ENCODE results near the gene DLK1.

DNA sequence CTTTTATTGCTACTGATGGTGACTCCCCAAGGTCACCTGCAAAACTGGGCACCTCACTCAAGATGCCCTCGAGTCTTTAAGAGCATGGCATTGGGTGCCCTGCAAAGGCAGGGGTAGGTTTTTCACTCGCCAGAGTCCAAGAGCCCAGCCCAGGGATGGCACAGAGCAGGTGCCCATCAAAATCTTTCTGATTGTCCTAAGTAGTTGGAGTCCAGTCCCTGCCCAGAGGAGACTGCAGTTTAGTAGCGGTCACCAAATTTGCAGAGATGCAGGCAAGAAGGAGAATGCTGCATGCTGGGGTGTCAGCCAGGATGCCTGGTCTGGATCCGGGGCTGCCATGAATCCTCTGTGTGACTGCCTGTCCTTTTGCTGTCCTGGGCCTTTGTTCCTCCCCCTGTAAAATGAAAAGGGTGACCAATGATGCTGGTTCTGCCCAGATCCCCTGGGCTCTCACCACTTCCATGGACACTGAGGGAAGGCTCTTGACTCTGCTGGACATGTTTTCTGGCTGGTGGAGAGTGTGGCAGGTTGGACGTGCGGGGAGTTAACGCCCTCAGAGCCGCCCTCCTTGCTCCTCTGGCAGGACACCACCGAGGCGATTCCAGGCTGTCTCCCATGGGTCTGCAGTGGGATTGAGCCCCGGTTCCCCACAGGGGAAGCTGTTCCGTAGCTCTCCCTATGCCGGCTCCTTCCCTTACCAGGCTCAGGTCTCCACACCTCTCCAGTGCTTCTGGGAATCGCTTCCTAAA lies 41.3 kb downstream of the DLK1 start:
- TF ChIP-seq, protein P1, sequence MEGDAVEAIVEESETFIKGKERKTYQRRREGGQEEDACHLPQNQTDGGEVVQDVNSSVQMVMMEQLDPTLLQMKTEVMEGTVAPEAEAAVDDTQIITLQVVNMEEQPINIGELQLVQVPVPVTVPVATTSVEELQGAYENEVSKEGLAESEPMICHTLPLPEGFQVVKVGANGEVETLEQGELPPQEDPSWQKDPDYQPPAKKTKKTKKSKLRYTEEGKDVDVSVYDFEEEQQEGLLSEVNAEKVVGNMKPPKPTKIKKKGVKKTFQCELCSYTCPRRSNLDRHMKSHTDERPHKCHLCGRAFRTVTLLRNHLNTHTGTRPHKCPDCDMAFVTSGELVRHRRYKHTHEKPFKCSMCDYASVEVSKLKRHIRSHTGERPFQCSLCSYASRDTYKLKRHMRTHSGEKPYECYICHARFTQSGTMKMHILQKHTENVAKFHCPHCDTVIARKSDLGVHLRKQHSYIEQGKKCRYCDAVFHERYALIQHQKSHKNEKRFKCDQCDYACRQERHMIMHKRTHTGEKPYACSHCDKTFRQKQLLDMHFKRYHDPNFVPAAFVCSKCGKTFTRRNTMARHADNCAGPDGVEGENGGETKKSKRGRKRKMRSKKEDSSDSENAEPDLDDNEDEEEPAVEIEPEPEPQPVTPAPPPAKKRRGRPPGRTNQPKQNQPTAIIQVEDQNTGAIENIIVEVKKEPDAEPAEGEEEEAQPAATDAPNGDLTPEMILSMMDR (IDR thresholded peaks at IDR 0.05) = no peak
- TF ChIP-seq POLR2A (IDR thresholded peaks at IDR 0.05) = no peak
- no peak for TF ChIP-seq POLR2AphosphoS5 (IDR thresholded peaks at IDR 0.05)
- TF ChIP-seq EP300 (IDR thresholded peaks at IDR 0.05) = no peak
